ENCODE results near the gene ZBTB7C. TPM values are rescaled to one million over a fixed set of nuclear protein-coding genes. Genes with fewer than 3 reads are reported as not detected.

The ZBTB7C gene
- total and polyA plus RNA-seq, 9 of the 15 experiments (the other 6 are each of a cell fraction or from before 2014, with no cell fraction given): not detected

GRCh38 chr18:48216639-48217257, 192.4 kb downstream of the ZBTB7C start:
- Histone ChIP-seq H3K27me3 (ENCODE audit: control insufficient read depth in 2 of 2, insufficient read depth in 2 of 2, low read length in 2 of 2) (no peaks in the 10 kb centered on the region; a peak in 1 of 5 replicates), H3K4me1 (replicated peaks in 1 of 2; ENCODE audit: control insufficient read depth in 2 of 2, insufficient read depth in 2 of 2, low read length in 2 of 2) (no peaks in the 10 kb centered on the region), H3K4me3 (no peak overlapping the region), H3K79me2 (ENCODE audit: control insufficient read depth, insufficient read depth, low read length) (no peaks in the 10 kb centered on the region), H3K9me3 (replicated peaks; ENCODE audit: control insufficient read depth, insufficient read depth, low read depth, low read length) (no peaks in the 10 kb centered on the region), H3K27ac (ENCODE audit: extremely low read depth, low read depth, low read length) (no peak overlapping the region), H3K4me2 (ENCODE audit: insufficient read depth, low read length) (no peak overlapping the region), H3K36me3 (ENCODE audit: control insufficient read depth, insufficient read depth, low read length) (no peaks in the 10 kb centered on the region), H3K9ac (ENCODE audit: insufficient read depth in 1 of 2, low read depth in 2 of 2, low read length in 2 of 2) (no peak overlapping the region), H3K9me1 (ENCODE audit: control insufficient read depth, insufficient read depth, low read length) (no peaks in the 10 kb centered on the region), H4K20me1 (replicated peaks; ENCODE audit: control insufficient read depth, insufficient read depth, low read length) (no peaks in the 10 kb centered on the region), H2AFZ (ENCODE audit: low read depth, low read length) (no peak overlapping the region)
- no peak for ATAC-seq
- intact Hi-C loops (cut with micrococcal nuclease) (no loop called here), in situ Hi-C loops (cut with MboI) (no loop called here)
- FAIRE-seq: no peak
- WGBS (ENCODE audit: insufficient coverage, low coverage, missing lambda C conversion rate): 1% methylated on average over 8 of the region's 9 CpGs
- ChIA-PET CTCF (ENCODE audit: low intra/inter-chr PET ratio) (no interaction called here), POLR2A (no interaction called here)
- no peak for DNase-seq (ENCODE audit: extremely low read depth in 1 of 4, low spot score in 3 of 4)
- no TSS peak for BruUV-seq (replicated peaks)
- TF ChIP-seq ZNF778 (CRISPR knock-in tag; IDR thresholded peaks at IDR 0.05) (no peak), ZNF3 (CRISPR knock-in tag; IDR thresholded peaks at IDR 0.05) (no peak), ZBTB49 (CRISPR knock-in tag; IDR thresholded peaks at IDR 0.05; ENCODE audit: borderline replicate concordance) (no peak), NRF1 (conservative IDR thresholded peaks at IDR 0.05 in 1 of 2, IDR thresholded peaks at IDR 0.05 in 1 of 2) (no peak; a peak in 1 of 4 replicates), HDAC2 (IDR thresholded peaks at IDR 0.05) (no peak), RBM14 (IDR thresholded peaks at IDR 0.05; ENCODE audit: borderline replicate concordance, insufficient read depth, low read depth, low read length) (no peak), XRCC5 (IDR thresholded peaks at IDR 0.05; ENCODE audit: low read depth, low read length) (no peak), STAT6 (CRISPR knock-in tag; IDR thresholded peaks at IDR 0.05) (no peak), MTA3 (IDR thresholded peaks at IDR 0.05; ENCODE audit: borderline replicate concordance) (no peak), ZNF449 (CRISPR knock-in tag; IDR thresholded peaks at IDR 0.05) (no peak), MCM7 (IDR thresholded peaks at IDR 0.05) (no peak), ZNF830 (CRISPR knock-in tag; IDR thresholded peaks at IDR 0.05) (no peak), IRF9 (tag; IDR thresholded peaks at IDR 0.05) (no peak), STAT5B (CRISPR knock-in tag; IDR thresholded peaks at IDR 0.05) (no peak), ZBTB7A (IDR thresholded peaks at IDR 0.05; ENCODE audit: borderline replicate concordance, control insufficient read depth, low read depth, low read length) (no peak), ILF3 (IDR thresholded peaks at IDR 0.05; ENCODE audit: borderline replicate concordance) (no peak)

All from K562 (cell line).